BE2C (cell line): ENCODE measurements around the gene LMO2.
"Not testable (repeated sequence)": the region's sequence is repeated elsewhere in the genome, so short reads cannot be mapped to it uniquely, and the experiment has no call there.

ENCODE experiments used
- DNase-seq: peaks from one replicate; pipeline ENCODE4 v3.0.0-alpha.2; 2020
- H3K27me3 ChIP-seq: fragments of 250-450 bp; sonication (Bioruptor Pico); 2 replicates; pipeline ENCODE4 v1.5.1; 2020; ENCODE audit warnings: mild to moderate bottlenecking
- H3K36me3 ChIP-seq: fragments of 250-450 bp; sonication (Bioruptor Pico); 2 replicates; pipeline ENCODE4 v1.5.1; 2020; ENCODE audit warnings: mild to moderate bottlenecking
- H3K4me1 ChIP-seq: fragments of 250-450 bp; sonication (Bioruptor Pico); 2 replicates; pipeline ENCODE4 v1.5.1; 2020
- H3K4me3 ChIP-seq: 2 replicates; pipeline ENCODE4 v1.5.1; 2011; ENCODE audit warnings: low read depth, low read length
- H3K9me3 ChIP-seq: fragments of 250-450 bp; sonication (Bioruptor Pico); 2 replicates; pipeline ENCODE4 v1.5.1; 2020
- TF ChIP-seq, protein P1 (sequence below): IDR thresholded peaks from 2 replicates; pipeline ENCODE4 v1.5.1; 2012; ENCODE audit warnings: mild to moderate bottlenecking, low read depth, low read length

LMO2 gene

DNA sequence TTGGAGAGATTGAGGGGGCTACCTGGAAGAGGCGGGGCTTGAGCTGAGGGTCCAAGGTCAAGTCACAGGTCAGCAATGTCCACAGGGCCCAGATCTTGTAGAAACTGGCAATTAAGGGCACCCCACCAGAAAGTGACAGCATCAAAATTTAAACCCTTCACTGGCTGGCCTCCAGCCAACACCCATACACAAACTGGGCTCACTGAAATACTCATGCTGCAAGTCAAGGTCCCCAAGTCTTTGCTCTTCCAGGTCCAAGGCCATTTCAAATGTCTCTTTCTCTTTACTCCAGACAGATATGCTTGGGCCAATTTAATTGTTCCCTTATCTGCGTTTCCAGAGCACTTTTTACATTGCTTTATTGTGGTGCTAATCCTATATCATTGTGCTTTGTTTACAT, 36.4 kb downstream of the LMO2 start:
- H3K4me1 ChIP-seq, result no peaks in the 10 kb centered on the region
- no peaks in the 10 kb centered on the region for H3K9me3 ChIP-seq
- DNase-seq, result no peak
- H3K4me3 ChIP-seq, result no peak overlapping the region
- TF ChIP-seq, protein P1, sequence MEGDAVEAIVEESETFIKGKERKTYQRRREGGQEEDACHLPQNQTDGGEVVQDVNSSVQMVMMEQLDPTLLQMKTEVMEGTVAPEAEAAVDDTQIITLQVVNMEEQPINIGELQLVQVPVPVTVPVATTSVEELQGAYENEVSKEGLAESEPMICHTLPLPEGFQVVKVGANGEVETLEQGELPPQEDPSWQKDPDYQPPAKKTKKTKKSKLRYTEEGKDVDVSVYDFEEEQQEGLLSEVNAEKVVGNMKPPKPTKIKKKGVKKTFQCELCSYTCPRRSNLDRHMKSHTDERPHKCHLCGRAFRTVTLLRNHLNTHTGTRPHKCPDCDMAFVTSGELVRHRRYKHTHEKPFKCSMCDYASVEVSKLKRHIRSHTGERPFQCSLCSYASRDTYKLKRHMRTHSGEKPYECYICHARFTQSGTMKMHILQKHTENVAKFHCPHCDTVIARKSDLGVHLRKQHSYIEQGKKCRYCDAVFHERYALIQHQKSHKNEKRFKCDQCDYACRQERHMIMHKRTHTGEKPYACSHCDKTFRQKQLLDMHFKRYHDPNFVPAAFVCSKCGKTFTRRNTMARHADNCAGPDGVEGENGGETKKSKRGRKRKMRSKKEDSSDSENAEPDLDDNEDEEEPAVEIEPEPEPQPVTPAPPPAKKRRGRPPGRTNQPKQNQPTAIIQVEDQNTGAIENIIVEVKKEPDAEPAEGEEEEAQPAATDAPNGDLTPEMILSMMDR, result no peak
- H3K36me3 ChIP-seq, result no peaks in the 10 kb centered on the region
- H3K27me3 ChIP-seq, result no peaks in the 10 kb centered on the region

DNA sequence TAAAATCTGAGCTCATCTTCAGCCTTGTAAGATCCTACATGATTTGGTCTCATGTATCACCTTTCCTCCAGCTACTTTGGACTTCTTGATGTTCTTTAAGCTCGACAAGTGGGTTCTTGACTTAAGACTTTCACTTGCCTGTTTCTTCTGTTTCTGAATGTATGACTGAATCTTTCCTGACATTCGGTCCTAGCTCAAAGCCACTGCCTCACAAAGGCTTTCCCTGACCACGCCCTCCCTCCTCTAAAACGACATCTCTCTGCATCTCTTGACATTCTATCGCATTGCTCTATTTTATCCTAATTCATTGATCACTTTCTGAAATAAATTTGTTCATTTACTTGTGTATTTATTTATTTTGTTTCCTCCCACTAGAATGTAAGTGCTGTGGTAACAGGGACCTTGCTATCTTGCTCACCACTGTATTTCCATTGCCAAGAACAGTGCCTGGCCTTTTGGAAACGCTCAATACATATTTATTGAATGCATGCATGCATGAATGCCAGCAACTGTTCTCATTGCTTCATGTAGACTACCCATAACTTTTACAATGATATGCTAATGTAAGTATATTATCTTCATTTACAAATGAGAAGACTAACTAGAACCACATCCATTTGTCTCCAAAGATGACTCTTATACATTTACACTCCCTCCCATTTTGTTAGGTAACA, 43.0 kb downstream of the LMO2 start:
- DNase-seq, result no peak
- Histone ChIP-seq H3K9me3 (no peaks in the 10 kb centered on the region), H3K27me3 (no peaks in the 10 kb centered on the region), H3K4me3 (no peak overlapping the region), H3K36me3 (no peaks in the 10 kb centered on the region), H3K4me1 (no peaks in the 10 kb centered on the region)
- TF ChIP-seq, protein P1, result no peak

DNA sequence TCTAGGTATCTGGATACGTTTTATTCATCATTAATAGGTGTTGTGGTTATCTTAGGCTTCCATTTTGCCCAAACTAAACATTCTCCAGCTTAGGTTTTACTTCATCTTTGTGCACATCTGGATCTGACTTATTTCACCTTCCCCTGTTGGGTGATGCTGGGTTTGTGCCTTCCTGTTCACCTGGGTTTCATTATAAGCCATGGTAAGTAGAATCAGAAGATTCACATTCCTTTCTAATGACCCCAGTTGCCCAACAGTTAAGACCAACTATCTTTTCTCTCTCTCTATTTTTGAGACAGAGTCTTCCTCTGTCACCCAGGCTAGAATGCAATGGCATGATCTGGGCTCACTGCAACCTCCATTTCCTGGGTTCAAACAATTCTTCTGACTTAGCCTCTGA, 44.6 kb downstream of the LMO2 start:
- H3K4me3 ChIP-seq, result no peak overlapping the region
- H3K36me3 ChIP-seq, result no peaks in the 10 kb centered on the region
- H3K9me3 ChIP-seq, result no peaks in the 10 kb centered on the region
- no peaks in the 10 kb centered on the region for H3K27me3 ChIP-seq
- H3K4me1 ChIP-seq, result no peaks in the 10 kb centered on the region
- TF ChIP-seq, protein P1, result no peak
- no peak for DNase-seq

DNA sequence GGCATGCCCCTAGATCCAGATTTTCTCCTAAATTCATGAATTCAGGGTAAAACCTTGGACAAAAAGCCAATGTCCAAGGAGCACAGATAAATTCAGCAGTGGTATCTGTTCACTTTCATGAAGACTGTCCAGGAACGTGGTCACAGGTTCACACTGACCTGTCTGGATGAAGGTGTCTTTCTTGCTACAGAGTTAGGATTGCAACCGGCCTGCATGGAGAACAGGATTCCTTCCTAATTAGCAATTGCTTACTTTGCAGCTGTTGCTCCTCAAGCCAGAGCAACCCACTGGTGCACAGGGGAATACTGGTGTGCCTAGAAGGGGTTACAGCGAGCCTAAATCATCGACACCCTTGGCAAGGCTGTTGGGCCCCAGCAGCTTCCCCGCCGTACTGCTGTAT, 47.6 kb downstream of the LMO2 start:
- Histone ChIP-seq H3K4me3 (no peak overlapping the region), H3K36me3 (no peaks in the 10 kb centered on the region)
- TF ChIP-seq, protein P1, result no peak

DNA sequence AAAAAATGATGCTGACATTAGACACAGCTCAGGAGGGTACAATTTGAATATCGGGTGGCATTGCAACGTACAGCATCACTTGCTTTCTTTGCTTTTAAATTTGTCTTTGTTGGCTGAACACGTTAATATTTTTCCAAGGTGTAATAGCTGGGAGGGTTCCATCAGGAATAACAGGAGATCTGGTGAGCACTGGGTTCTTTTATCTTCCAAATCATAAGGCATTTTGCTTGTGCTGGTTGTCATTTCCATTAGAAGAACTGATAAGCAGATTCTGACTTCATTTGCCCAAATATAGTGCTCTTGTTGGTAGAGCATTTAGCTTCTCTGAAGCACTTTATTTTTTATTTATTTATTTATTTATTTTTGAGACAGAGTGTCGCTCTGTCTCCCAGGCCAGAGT, 48.9 kb downstream of the LMO2 start:
- no peaks in the 10 kb centered on the region for H3K9me3 ChIP-seq
- DNase-seq, result no peak
- no peaks in the 10 kb centered on the region for H3K4me1 ChIP-seq
- H3K36me3 ChIP-seq, result no peaks in the 10 kb centered on the region
- H3K4me3 ChIP-seq, result no peak overlapping the region
- no peaks in the 10 kb centered on the region for H3K27me3 ChIP-seq
- TF ChIP-seq, protein P1, result no peak

More for the DNA sequence above, 47.6 kb downstream of the LMO2 start:
- no peaks in the 10 kb centered on the region for H3K27me3 ChIP-seq
- DNase-seq, result no peak
- no peaks in the 10 kb centered on the region for H3K4me1 ChIP-seq
- no peaks in the 10 kb centered on the region for H3K9me3 ChIP-seq

DNA sequence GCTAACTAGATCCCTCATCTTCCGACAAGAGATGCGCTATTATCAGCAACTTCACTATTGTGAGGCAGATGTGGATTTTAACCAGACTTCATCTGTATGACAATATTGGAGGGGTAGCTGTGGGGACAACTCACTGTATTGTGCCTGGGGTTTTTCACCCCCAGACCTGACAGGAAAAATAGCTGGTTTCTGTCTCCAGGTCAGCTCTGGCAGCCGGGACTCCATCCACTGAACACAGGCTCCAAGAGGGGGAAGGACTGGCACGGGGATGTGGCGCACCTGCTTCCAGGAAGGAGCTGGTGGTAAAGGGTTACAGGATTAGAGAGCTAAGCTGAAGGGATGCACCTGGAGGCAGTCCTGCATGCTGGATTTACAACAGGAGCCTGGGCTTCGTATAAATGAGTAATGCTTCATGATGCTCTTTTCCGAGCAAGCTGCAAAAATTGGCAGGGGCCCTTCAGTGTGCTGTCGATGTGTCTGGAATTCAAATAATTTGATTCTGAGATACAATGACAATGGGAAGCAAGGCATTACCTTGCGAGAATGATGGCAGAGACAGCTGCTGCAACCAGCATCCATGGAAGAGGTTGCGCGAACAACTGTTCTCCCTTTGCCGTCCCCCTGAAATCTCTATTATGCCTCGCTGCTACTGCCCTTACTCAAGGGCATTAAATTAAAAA, 49.5 kb downstream of the LMO2 start:
- H3K27me3 ChIP-seq, result no peaks in the 10 kb centered on the region
- H3K36me3 ChIP-seq, result no peaks in the 10 kb centered on the region
- H3K4me1 ChIP-seq, result no peaks in the 10 kb centered on the region
- no peak for DNase-seq
- TF ChIP-seq, protein P1, result no peak
- no peak overlapping the region for H3K4me3 ChIP-seq
- H3K9me3 ChIP-seq, result no peaks in the 10 kb centered on the region

DNA sequence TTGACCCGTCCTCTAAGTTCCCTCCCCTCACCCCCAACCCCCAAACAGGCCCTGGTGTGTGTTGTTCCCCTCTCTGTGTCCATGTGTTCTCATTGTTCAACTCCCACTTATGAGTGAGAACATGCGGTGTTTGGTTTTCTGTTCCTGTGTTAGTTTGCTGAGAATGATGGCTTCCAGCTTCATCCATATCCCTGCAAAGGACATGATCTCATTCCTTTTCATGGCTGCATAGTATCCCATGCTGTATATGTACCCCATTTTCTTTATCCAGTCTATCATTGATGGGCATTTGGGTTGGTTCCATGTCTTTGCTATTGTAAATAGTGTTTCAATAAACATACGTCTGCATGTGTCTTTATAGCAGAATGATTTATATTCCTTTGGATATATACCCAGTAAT, 53.6 kb downstream of the LMO2 start:
- H3K4me1 ChIP-seq, H3K27me3 ChIP-seq, DNase-seq, H3K9me3 ChIP-seq, H3K36me3 ChIP-seq, H3K4me3 ChIP-seq: not testable (repeated sequence)

DNA sequence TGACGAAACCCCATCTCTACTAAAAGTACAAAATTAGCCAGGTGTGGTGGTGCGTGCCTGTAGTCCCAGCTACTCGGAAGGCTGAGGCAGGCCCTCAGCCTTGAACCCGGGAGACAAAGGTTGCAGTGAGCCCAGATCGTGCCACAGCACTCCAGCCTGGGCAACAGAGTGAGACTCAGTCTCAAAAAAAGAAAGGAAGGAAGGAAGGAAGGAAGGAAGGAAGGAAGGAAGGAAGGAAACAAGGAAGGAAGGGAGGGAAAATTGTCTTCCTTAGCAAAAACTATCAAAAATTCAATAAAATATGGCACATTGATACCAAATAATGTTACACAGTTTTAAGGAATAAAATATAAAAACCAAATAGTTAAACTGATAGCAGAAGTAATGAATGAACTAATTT, 54.5 kb downstream of the LMO2 start:
- not testable (repeated sequence) for H3K36me3 ChIP-seq, H3K4me3 ChIP-seq, H3K27me3 ChIP-seq, DNase-seq, H3K4me1 ChIP-seq, H3K9me3 ChIP-seq
